ENCODE results near the gene CSMD2.

CSMD2 gene

GRCh38 chr1:33468967-33469366 lies 696.1 kb downstream of the CSMD2 start:
- no peak for DNase-seq

DNA sequence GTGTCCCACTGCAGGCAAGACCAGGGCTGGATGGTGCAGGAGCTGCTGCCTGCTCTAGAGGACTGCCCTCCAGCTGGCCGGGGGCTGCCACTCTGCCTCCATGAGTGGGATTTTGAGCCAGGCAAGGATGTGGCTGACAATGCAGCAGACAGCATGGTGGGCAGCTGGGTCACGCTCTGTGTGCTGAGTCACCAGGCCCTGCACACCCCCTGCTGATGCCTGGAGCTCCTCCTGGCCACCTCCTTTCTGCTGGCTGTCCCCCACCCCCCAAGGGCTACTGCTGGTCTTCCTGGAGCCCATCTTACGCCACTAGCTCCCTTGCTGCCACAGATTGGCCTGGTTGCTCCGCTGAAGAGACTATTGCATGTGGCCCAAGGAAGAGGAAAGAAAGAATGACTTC lies 696.5 kb downstream of the CSMD2 start:
- no peak for DNase-seq

- no peak for DNase-seq
Observed at GRCh38 chr1:33468011-33468410, 697.0 kb downstream of the CSMD2 start.

DNA sequence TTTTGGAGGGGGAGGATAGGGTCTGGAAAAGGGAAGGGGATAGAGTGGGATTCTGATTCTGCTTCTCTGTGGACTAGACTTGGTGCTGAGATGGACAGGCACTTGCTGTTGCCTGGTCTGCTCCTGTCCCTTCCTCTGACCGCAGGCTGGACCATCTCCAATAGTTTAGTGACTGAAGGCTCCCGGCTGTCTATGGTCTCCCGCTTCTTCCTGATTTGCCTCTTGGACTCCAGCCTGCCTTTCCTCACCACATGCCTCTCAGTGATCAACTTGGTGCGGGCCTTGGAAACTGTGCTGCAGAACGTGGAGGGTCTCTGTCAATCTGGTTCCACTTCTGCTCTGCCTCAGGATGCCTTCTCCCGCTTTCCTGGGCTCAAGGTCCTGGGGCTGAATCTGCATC lies 698.9 kb downstream of the CSMD2 start:
- DNase-seq: no peak

- no peak for DNase-seq
Observed at GRCh38 chr1:33465316-33465715, 699.7 kb downstream of the CSMD2 start.

- DNase-seq: no peak
Observed at GRCh38 chr1:33464552-33464951, 700.5 kb downstream of the CSMD2 start.
